Transverse colon (tissue), 4 donors: ENCODE measurements around the gene ARFGEF2.

Source experiments
- EP300 ChIP-seq: sonication (generic); formaldehyde crosslinking; IDR thresholded peaks from one replicate; pipeline ENCODE4 v1.6.1; 2017; ENCODE audit warnings: antibody characterized with exemption, low read depth
- POLR2AphosphoS5 ChIP-seq, 3 donors: sonication (generic); formaldehyde crosslinking; IDR thresholded peaks; one replicate each; pipeline ENCODE4 v1.6.1; 2016; ENCODE audit warnings: antibody characterized with exemption in 3 of 3
- TF ChIP-seq, protein P1 (sequence below), 5 experiments: fragments of 200-600 bp in 3 of 5; fragments of 450-650 bp in 2 of 5; sonication (generic) in 3 of 5; IDR thresholded peaks; 1 replicate in 2 of 5; 2 replicates in 3 of 5; pipeline ENCODE4 v1.5.1; 2016 to 2017; ENCODE audit warnings: antibody characterized with exemption in 5 of 5, inconsistent platforms in 3 of 5, mild to moderate bottlenecking in 2 of 5, moderate library complexity in 1 of 5

- TF ChIP-seq, protein P1, sequence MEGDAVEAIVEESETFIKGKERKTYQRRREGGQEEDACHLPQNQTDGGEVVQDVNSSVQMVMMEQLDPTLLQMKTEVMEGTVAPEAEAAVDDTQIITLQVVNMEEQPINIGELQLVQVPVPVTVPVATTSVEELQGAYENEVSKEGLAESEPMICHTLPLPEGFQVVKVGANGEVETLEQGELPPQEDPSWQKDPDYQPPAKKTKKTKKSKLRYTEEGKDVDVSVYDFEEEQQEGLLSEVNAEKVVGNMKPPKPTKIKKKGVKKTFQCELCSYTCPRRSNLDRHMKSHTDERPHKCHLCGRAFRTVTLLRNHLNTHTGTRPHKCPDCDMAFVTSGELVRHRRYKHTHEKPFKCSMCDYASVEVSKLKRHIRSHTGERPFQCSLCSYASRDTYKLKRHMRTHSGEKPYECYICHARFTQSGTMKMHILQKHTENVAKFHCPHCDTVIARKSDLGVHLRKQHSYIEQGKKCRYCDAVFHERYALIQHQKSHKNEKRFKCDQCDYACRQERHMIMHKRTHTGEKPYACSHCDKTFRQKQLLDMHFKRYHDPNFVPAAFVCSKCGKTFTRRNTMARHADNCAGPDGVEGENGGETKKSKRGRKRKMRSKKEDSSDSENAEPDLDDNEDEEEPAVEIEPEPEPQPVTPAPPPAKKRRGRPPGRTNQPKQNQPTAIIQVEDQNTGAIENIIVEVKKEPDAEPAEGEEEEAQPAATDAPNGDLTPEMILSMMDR (IDR thresholded peaks at IDR 0.05): no peak
- TF ChIP-seq POLR2AphosphoS5 (IDR thresholded peaks at IDR 0.05) (no peak), EP300 (no peak)
Observed at GRCh38 chr20:48937674-48938073, 16.2 kb downstream of the ARFGEF2 start.
